ENCODE measurements around the gene KIN.
"Not testable (repeated sequence)": the region's sequence is repeated elsewhere in the genome, so short reads cannot be mapped to it uniquely, and the experiment has no call there.

Gene KIN, protein sequence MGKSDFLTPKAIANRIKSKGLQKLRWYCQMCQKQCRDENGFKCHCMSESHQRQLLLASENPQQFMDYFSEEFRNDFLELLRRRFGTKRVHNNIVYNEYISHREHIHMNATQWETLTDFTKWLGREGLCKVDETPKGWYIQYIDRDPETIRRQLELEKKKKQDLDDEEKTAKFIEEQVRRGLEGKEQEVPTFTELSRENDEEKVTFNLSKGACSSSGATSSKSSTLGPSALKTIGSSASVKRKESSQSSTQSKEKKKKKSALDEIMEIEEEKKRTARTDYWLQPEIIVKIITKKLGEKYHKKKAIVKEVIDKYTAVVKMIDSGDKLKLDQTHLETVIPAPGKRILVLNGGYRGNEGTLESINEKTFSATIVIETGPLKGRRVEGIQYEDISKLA

GRCh38 chr10:7787857-7788638 lies at the start of gene KIN, which contains the start of gene ATP5F1C:
Gene KIN (minus strand): TSS chr10:7787993. CDS start chr10:7787933, 60 bp downstream.
Gene ATP5F1C (plus strand): TSS chr10:7788177. CDS start chr10:7788208, 31 bp downstream.
- DNase-seq: peak; percentile 70

GRCh38 chr10:7836571-7836970 lies 48.8 kb upstream of the KIN start:
- DNase-seq: no peak

GRCh38 chr10:7834262-7834661 lies 46.5 kb upstream of the KIN start:
- DNase-seq: no peak

GRCh38 chr10:7833210-7833609 lies 45.4 kb upstream of the KIN start:
- no peak for DNase-seq

- DNase-seq: no peak
Measured at GRCh38 chr10:7832060-7832459, 44.3 kb upstream of the KIN start.

- no peak for DNase-seq
Measured at GRCh38 chr10:7829289-7829834, 41.6 kb upstream of the KIN start.

DNA sequence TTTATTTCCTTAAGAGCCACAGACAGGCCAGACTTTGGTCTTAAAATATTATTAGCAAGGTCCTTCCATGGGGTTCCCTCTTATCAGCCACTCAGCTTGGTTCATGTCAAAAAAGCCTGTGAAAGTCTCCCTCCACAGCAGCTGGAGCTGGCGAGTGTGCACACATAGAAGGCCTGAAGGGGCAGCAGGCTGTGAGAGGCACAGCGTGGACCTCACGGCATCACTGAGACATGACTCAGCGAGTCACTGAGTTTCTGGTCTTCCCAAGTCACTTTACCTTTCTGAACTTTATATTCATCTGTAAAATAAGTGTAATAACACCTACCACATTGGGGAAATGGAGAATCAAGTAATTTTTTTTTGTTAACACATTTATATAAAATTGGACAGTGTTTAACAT lies 39.2 kb upstream of the KIN start:
- no peak for DNase-seq

GRCh38 chr10:7824251-7824650 lies 36.5 kb upstream of the KIN start:
- no peak for DNase-seq

- peak; percentile 11 for DNase-seq
Measured at GRCh38 chr10:7819121-7819460, 31.3 kb upstream of the KIN start.

GRCh38 chr10:7818295-7819120 lies 30.7 kb upstream of the KIN start, which contains the start of gene TAF3:
Gene TAF3 (plus strand): TSS chr10:7818505. CDS start chr10:7818710, 205 bp downstream.
- DNase-seq: peak; percentile 17

GRCh38 chr10:7817984-7818294 lies 30.1 kb upstream of the KIN start:
- DNase-seq: no peak

- DNase-seq: no peak
Measured at GRCh38 chr10:7817576-7817975, 29.8 kb upstream of the KIN start.

DNA sequence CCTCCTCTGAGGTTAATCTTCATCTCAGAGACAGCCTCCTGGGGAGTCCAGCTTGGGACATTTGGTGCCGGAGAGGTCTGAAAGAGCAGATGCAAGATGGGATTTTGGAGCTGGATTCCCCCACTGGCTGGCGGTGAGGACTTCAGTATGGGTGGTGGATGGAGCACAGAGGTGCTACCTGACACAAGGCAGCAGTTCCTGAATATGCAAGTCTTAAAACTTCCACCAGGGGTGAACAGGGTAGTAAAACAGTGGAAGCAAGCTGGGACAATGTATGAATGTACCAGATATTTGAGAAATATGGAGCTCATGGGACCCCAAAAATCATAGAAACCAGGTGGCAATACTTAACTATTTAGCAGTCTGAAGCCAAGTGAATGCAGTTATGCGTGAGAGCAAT lies 25.7 kb upstream of the KIN start:
- no peak for DNase-seq

- DNase-seq: not testable (repeated sequence)
Measured at GRCh38 chr10:7811743-7812142, 23.9 kb upstream of the KIN start.

GRCh38 chr10:7811000-7811399 lies 23.2 kb upstream of the KIN start:
- no peak for DNase-seq

- no peak for DNase-seq
Measured at GRCh38 chr10:7810443-7810842, 22.6 kb upstream of the KIN start.

DNA sequence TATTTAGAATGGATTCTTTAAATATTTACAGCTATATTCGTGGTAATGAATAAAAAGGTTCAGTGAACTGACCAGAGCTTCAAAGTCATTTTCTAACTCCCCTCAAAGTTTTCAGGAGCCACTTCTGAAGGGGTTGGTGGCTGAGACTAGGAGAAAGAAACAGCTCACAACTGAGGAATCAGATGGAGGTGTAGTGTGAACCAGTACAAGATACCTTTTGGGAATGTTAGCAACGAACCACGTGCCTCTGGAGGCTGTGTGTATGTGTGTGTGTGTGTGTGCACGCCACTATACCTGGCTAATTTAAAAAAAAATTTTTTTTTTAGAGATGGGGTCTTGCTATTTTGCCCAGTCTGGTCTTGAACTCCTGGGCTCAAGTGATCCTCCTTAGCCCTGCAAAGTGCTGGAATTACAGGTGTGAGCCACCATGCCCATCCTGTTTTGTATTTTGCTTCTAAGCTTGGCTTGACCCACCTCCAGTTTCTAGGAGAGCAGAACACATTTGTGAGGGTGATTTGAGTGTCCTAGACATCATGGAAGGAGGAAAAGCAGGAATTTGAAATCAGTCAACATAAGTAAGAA lies 21.0 kb upstream of the KIN start:
- no peak for DNase-seq

DNA sequence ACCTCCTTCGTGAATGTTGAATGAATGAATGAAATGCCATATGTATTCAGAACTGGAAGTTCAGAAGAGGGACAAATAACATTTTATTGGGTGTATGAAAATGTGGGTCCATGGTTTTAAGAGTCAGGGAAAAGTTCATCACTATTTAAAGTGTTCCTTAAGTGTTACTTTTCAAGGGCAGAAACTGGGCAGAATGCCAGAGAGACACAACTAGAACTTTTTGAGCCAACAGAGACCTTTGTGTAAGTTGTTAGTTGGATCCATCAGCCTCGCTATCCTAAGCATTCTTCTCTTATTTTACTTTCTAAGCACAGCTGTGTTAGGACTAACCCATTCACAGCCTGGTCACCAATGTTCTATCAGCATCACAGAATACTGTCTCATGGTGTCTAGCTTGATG lies 16.9 kb upstream of the KIN start:
- DNase-seq: no peak

DNA sequence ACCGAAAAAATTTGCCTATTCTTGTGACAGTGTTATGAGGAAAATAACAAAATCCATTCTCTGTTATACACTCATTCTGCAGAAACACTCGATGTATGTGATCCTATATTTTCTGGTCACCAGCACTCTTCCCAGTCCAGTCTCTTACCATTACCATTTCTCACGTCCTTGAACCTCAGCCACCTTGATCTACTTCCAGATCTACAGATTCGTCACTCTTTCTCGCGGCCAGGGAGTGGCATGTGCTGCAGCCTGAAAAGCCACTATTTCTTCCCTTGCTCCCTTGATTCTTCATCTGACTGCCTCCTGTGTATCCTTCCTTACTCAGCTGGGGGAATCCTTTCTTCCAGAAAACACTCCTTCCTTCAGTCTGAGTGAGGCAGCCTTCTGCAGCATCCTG lies 16.4 kb upstream of the KIN start:
- DNase-seq: no peak

GRCh38 chr10:7802606-7803005 lies 14.8 kb upstream of the KIN start:
- no peak for DNase-seq

- DNase-seq: no peak
Measured at GRCh38 chr10:7797582-7797981, 9.8 kb upstream of the KIN start.

GRCh38 chr10:7795605-7796004 lies 7.8 kb upstream of the KIN start:
- DNase-seq: no peak
